GM18519 (cell line): ENCODE measurements around the gene RPUSD4.

Experiments used
- ATAC-seq: cut with Tn5 transposase; IDR thresholded peaks from one replicate; pipeline ENCODE4 v1.9.1; 2021; ENCODE audit warnings: mild to moderate bottlenecking, moderate library complexity; ENCODE audit not compliant: unreplicated experiment, low FRiP score

The RPUSD4 gene

GRCh38 chr11:126185259-126186024 lies 26.0 kb downstream of the RPUSD4 start:
- ATAC-seq = no peak

- no peak for ATAC-seq
Measured at GRCh38 chr11:126182787-126183445, 28.5 kb downstream of the RPUSD4 start.

DNA sequence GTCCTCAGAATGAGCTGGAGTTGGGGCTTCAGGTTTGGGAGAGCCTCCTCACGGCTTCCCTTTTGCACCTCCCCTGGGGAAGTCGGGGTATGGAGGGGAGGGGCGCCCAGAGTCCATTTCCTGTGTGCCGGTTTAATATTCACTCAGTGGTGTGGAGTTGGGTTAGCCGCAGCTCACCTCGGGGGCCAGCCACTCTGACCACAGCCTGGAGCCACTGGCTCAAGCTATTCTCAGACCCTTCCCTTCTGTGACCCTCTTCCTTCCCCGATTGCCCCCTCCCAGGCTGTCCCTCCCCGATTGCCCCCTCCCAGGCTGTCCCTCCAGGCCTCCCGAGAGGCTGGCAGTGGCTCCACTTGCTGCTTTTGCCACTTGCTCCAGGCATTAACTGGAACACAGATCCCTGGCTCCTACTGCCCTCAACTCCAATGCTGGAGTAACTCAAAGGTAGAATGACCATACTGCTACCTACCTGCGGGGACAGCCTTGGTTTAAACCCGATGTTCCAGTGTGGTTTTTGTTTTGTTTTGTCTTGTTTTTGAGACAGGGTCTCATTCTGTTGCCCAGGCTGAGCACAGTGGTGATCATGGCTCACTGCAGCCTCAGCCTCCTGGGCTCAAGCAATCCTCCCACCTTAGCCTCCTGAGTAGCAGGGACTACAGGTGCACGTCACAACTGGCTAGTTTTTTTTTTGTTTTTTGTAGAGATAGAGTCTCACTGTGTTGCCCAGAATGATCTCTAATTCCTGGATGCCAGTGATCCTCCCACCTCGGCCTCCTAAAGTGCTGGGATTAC lies 29.3 kb downstream of the RPUSD4 start:
- no peak for ATAC-seq

DNA sequence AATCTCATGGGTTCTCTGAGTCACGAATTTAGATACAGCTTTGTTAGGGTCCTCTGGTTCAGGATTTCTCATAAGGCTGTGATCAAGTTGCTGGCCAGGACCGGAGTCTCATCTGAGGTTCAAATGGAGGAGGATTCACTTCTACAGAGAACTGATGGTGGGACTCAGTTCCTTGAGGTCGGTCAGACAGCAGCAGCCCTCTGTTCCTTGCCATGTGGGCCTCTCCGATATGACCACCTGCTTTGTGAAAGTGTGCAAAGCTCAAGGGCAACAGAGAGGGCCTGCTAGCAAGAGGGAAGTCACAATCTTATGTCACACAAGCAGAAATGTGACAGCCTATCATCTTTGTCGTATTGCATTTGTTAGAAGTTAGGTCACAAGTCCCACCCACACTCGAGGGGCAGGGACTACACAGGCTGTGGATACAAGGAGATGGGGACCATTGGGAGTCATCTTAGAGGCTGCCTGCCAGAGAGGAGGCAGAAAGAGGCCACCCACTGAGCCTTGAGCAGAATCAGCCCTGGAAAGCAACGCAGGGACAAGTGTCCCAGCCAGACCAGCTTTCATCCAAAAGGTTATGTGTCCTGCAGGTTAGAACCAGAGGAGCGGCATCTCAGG lies 34.5 kb downstream of the RPUSD4 start:
- no peak for ATAC-seq

- ATAC-seq = no peak
Measured at GRCh38 chr11:126175393-126175792, 36.1 kb downstream of the RPUSD4 start.

GRCh38 chr11:126174816-126175215 lies 36.6 kb downstream of the RPUSD4 start:
- ATAC-seq = no peak

DNA sequence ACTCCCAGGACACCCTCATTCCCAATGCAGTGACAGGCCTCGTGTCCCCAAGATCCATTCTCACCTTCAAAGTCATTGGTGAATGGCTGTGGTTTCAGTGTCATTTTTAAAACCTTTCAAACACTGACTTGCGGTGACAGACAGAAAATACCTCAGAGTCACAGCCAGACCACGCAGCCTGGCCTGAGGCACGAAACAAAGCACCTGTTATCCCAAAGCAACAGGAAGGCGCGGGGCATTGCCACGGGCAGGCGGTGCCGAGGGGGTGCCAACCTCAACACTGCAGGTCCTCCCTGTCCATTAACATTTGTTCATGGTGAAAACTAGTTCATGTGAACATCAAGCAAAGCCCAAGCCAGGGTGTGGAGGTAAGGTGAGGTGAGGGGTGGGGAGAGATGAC lies 38.2 kb downstream of the RPUSD4 start:
- ATAC-seq = peak; percentile 58

DNA sequence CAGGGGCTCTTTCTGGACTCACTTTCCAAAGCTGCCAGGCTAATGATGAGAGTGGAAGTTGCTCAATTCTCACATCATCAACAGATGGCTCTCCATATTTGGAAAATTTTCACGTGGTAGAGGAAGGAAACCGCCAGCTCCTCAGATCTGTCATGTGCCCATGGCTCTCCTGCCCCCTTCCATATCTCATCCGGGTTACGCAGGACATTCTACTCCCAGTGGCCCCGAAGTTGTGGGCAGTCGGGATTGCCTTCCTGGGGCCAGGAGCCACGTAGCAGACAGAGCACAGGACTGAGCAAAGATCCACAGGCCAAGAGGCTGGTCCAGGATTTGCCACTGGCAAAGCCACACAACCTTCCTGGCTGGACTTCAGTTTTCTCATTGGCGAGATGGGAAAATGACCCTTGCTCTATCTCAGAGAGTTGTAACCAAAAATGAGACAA lies 38.8 kb downstream of the RPUSD4 start:
- ATAC-seq = no peak

DNA sequence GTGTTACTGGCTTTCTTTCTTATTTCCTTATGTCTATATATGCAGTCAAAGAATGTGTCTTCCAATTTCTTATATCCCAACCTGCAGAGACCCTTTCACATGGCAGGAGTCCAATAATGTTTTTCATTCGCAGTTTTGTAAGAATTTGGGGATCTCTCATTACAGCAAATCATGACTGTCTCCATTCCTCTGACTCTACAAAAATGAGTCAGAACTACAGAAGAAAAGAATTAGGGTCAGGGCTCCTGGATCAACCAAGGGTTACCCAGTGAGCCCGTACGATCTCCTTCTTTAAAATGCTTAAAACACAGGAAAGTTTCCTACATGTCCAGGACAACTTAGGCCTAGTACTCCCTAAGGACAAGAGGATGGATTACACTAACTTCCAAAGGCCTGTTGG lies 42.2 kb downstream of the RPUSD4 start:
- no peak for ATAC-seq

GRCh38 chr11:126167488-126167887 lies 44.0 kb downstream of the RPUSD4 start:
- no peak for ATAC-seq

DNA sequence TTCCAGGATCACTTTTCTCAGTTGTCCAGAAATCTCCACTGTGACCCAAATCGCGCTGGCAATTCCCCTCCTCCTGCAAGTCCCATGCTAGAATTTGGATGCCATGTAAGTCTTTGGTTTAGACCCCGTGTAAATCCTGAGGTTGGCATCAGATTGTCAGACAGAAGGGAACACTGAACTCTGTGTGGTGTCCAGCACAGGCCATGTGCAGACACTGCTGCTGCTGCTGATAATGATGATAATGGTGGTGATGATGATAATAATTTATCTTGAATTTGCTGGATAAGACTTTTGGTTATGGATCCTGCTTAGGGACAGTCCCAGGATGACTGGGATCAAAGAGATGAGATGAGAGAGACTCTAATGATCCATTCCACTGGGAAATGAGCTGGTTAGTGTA lies 45.0 kb downstream of the RPUSD4 start:
- no peak for ATAC-seq

GRCh38 chr11:126165757-126166156 lies 45.7 kb downstream of the RPUSD4 start:
- ATAC-seq = no peak

DNA sequence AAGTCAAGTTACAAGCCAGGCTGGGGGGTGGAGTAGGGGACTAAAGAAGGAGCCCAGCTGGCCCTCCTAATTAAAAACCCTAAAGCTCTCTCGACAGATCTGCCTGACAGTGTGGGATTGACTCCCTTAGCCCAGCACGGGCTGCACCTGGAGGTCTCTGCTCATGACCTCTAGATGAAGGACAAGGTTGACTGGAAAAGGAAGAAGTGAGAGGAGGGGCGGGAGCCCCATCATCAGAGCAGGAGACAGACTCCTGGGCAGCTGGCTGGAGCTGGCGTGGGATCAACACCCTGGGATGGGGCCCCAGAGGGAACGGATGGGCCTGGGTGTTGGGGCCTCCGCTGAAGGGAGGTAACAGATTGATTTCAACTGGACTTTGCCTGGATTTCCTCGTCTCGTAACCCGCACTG lies 46.1 kb downstream of the RPUSD4 start:
- no peak for ATAC-seq

DNA sequence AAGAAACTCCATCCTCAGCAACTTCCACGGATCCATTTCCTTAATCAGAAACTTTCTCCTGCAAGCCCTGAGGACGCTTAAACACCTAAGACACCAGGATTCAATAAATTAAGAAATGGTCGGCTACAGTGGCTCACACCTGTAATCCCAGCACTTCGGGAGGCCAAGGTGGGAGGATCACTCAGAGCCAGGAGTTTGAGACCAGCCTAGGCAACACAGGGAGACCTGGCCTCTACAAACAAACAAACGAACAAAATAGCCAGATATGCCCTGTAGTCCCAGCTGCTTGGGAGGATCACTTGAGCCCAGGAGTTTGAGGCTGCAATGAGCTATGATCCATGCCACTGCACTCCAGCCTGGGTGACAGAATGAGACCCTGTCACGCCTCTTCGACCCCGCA lies 46.7 kb downstream of the RPUSD4 start:
- no peak for ATAC-seq

DNA sequence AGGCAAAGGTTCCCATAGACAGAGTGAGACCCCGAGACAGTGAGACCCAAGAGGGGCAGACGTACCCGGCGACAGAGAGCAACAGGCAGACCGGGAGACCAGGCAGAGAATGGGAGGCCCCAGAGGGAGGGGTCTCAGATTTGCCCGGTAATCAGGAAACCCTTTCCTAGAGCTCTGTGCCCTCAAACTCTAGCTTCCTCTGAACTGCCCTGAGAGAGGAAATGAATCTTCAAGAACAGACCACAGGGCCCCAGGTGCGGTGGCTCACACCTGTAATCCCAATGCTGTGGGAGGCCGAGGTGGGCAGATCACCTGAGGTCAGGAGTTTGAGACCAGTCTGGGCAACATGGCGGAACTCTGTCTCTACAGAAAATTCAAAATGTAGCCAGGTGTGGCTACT lies 47.7 kb downstream of the RPUSD4 start:
- ATAC-seq = no peak

GRCh38 chr11:126163074-126163700 lies 48.3 kb downstream of the RPUSD4 start:
- ATAC-seq = no peak

- no peak for ATAC-seq
Measured at GRCh38 chr11:126162306-126163030, 49.0 kb downstream of the RPUSD4 start.

GRCh38 chr11:126161023-126161391 lies 50.4 kb downstream of the RPUSD4 start:
- no peak for ATAC-seq

DNA sequence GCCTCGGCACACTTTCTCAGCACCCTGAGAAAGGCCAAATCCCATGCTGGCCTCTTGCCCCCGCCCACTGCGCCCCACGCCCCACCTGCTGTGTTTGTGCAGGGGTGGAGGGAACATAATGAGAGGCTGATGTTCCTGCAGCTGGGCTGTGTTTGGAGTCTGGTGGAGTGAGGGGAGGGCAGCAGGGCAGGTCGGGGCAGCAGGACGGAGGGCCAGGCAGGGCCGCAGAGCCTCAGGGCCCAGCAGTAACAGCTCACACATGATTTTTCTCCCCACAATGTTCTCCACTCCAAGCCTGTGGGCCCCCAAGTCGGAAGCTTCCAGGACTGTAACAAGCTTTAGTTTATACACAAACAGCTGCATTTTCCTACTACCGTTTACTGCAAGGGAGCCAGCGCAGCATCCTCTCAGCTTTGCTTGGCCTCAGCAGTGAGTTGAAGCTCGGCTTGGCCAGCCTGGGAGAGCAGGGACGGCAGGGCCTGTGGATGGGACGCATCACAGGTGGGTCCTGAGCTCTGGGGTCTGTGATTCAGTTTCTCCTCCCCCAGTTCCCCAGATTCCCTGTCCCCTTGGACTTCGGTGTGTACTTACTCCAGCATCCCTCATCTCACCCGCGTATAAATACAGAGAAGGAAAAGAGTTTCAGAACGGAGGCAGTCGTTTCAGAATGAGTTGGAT lies 51.0 kb downstream of the RPUSD4 start:
- ATAC-seq = no peak
